Measurements from ENCODE around the gene HOXC6. TPM values are rescaled to one million over a fixed set of nuclear protein-coding genes. Genes with fewer than 3 reads are reported as not detected.

The HOXC6 gene
- total RNA-seq, 1 donor from 2014 or later: 1.1 TPM

DNA sequence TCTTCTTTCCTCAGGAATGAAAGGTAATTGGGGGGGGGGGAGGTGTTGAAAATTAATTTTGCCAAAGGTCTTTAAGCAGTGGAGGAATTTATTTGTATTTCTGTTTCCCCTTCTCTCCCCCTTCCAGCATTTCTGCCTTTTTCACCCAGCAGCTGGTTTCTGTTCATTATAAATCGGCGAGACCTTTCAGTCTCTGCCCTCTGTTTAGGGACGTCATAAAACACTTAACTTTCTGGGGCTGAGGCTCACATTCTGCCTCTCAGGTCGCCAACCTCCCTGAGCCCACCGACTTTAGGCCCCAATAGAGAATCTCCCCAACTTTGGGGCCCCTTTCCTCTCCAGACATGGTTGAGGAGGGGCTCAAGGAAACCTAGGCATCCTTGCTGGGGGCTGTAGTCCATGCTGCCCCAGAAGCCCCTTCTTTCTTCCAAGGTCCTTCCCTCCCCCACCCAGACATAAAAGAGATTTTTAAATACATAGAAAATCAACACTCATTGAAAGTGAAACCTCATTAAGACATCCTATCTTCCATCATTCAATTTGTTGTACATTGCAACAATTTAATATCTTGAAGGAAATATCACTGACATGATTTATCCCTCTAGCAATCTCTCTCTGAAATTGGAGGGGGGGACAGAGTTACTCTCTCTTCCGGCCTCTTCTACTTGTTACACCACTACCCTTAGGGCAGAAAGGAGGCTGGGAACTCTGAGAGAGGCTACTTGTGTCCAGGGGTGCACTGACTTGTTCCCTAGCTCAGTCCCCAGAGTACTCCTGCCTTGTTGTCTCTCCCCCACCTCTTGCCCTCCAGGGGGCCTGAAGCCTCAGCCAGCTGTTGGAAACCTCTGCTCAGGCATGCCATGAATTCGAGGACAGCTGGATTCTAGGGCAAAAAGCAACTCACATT is 2.5 kb upstream of the HOXC6 start:
- TF ChIP-seq, protein P1, sequence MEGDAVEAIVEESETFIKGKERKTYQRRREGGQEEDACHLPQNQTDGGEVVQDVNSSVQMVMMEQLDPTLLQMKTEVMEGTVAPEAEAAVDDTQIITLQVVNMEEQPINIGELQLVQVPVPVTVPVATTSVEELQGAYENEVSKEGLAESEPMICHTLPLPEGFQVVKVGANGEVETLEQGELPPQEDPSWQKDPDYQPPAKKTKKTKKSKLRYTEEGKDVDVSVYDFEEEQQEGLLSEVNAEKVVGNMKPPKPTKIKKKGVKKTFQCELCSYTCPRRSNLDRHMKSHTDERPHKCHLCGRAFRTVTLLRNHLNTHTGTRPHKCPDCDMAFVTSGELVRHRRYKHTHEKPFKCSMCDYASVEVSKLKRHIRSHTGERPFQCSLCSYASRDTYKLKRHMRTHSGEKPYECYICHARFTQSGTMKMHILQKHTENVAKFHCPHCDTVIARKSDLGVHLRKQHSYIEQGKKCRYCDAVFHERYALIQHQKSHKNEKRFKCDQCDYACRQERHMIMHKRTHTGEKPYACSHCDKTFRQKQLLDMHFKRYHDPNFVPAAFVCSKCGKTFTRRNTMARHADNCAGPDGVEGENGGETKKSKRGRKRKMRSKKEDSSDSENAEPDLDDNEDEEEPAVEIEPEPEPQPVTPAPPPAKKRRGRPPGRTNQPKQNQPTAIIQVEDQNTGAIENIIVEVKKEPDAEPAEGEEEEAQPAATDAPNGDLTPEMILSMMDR (IDR thresholded peaks at IDR 0.05; ENCODE audit: insufficient read depth, low read length, poor library complexity, severe bottlenecking): no peak

DNA sequence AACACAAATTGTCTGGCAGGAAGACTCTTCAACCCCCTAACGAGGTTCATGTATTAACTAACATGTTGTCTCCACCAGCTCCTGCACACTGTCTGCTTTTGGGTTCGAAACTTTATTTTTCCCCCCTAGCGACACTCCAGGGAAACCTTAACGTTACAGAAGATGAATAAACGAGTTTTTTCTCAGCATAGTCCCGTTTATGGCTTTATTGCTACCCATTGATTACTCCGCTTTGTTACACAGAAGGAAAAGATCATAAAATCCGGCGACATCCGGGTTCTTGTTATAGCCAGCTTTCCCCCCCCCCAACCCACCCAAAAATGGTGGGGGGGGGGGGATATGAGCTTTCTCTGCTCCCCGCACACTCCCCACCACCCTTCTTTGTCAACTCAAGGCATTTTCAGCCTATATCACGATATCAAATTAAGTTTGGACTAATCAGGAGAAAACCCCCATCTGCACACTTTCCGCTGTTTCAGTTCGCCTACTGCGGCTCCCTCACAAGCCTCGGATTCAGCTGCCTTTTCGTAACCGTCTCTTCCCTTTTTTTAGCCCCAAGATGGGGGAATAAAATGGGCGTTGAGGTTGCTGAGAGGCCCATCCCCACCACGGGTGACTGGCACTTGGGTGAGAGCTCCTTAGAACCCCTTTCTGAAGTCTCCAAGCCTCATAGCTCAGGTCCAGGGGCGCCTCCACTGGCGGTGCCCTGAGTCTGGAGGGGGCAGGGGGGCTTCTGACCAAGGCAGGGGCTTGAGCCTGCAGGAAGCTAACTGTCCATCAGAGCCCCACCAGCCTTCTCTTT is 1.4 kb upstream of the HOXC6 start:
- DNase-seq (ENCODE audit: low read depth): no peak
- H3K27me3 ChIP-seq (ENCODE audit: control insufficient read depth, insufficient read depth, low read length): peaks cover 19% of the 10 kb centered on the region
- H3K4me3 ChIP-seq (ENCODE audit: low read depth, low read length): no peak overlapping the region
- no peaks in the 10 kb centered on the region for H3K36me3 ChIP-seq (ENCODE audit: control insufficient read depth, insufficient read depth, low read length)
- TF ChIP-seq, protein P1 (IDR thresholded peaks at IDR 0.05; ENCODE audit: insufficient read depth, low read length, poor library complexity, severe bottlenecking): no peak

More for the DNA sequence above, 2.5 kb upstream of the HOXC6 start:
- Histone ChIP-seq H3K27me3 (ENCODE audit: control insufficient read depth, insufficient read depth, low read length) (peaks cover 18% of the 10 kb centered on the region), H3K36me3 (ENCODE audit: control insufficient read depth, insufficient read depth, low read length) (no peaks in the 10 kb centered on the region), H3K4me3 (ENCODE audit: low read depth, low read length) (no peak overlapping the region)
- DNase-seq (ENCODE audit: low read depth): no peak

DNA sequence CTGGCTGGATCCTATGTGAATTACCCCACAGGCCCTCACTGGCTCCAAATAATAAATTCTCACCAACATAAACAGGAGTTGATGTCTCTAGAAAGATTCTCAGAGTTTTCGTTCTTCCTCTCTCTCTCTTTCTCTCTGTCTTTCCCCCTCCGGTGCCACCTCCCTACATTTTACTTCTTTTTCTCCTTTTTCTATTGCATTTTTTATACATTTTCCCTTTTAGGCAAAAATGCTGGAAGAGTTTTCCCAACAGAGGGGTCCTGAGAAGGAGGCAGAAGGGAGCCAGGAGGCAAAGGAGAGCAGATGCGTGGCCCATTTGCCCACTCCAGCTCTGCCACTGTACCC is 826 bp upstream of the HOXC6 start:
- Histone ChIP-seq H3K36me3 (ENCODE audit: control insufficient read depth, insufficient read depth, low read length) (no peaks in the 10 kb centered on the region), H3K27me3 (ENCODE audit: control insufficient read depth, insufficient read depth, low read length) (peaks cover 20% of the 10 kb centered on the region), H3K4me3 (ENCODE audit: low read depth, low read length) (no peak overlapping the region)
- DNase-seq (ENCODE audit: low read depth): no peak
- TF ChIP-seq, protein P1 (IDR thresholded peaks at IDR 0.05; ENCODE audit: insufficient read depth, low read length, poor library complexity, severe bottlenecking): no peak

DNA sequence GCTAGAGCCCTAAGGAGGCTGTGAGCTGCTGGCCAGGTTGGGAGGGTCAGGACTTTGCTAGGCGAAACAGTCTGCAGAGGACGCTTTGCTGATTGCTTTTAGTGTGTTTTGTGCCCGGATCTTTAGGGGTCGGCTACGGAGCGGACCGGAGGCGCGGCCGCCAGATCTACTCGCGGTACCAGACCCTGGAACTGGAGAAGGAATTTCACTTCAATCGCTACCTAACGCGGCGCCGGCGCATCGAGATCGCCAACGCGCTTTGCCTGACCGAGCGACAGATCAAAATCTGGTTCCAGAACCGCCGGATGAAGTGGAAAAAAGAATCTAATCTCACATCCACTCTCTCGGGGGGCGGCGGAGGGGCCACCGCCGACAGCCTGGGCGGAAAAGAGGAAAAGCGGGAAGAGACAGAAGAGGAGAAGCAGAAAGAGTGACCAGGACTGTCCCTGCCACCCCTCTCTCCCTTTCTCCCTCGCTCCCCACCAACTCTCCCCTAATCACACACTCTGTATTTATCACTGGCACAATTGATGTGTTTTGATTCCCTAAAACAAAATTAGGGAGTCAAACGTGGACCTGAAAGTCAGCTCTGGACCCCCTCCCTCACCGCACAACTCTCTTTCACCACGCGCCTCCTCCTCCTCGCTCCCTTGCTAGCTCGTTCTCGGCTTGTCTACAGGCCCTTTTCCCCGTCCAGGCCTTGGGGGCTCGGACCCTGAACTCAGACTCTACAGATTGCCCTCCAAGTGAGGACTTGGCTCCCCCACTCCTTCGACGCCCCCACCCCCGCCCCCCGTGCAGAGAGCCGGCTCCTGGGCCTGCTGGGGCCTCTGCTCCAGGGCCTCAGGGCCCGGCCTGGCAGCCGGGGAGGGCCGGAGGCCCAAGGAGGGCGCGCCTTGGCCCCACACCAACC is 1.5 kb downstream of the HOXC6 start:
- TF ChIP-seq, protein P1 (IDR thresholded peaks at IDR 0.05; ENCODE audit: insufficient read depth, low read length, poor library complexity, severe bottlenecking): no peak
- no peak overlapping the region for H3K4me3 ChIP-seq (ENCODE audit: low read depth, low read length)
- DNase-seq (ENCODE audit: low read depth): no peak
- peaks cover 27% of the 10 kb centered on the region for H3K27me3 ChIP-seq (ENCODE audit: control insufficient read depth, insufficient read depth, low read length)
- no peaks in the 10 kb centered on the region for H3K36me3 ChIP-seq (ENCODE audit: control insufficient read depth, insufficient read depth, low read length)

DNA sequence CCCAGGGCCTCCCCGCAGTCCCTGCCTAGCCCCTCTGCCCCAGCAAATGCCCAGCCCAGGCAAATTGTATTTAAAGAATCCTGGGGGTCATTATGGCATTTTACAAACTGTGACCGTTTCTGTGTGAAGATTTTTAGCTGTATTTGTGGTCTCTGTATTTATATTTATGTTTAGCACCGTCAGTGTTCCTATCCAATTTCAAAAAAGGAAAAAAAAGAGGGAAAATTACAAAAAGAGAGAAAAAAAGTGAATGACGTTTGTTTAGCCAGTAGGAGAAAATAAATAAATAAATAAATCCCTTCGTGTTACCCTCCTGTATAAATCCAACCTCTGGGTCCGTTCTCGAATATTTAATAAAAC is 2.2 kb downstream of the HOXC6 start:
- TF ChIP-seq, protein P1 (IDR thresholded peaks at IDR 0.05; ENCODE audit: insufficient read depth, low read length, poor library complexity, severe bottlenecking): no peak
- no peak for DNase-seq (ENCODE audit: low read depth)
- Histone ChIP-seq H3K36me3 (ENCODE audit: control insufficient read depth, insufficient read depth, low read length) (no peaks in the 10 kb centered on the region), H3K4me3 (ENCODE audit: low read depth, low read length) (no peak overlapping the region), H3K27me3 (ENCODE audit: control insufficient read depth, insufficient read depth, low read length) (peaks cover 27% of the 10 kb centered on the region)

All from kidney epithelial cell (primary cell).